A172 (cell line): ENCODE results near the gene ARPC2. TPM values are rescaled to one million over a fixed set of nuclear protein-coding genes. Genes with fewer than 3 reads are reported as not detected.
"Not testable (repeated sequence)": the region's sequence is repeated elsewhere in the genome, so short reads cannot be mapped to it uniquely, and the experiment has no call there.

Experiments used
- DNase-seq: peaks from one replicate; pipeline ENCODE4 v3.0.0-alpha.2; 2015; ENCODE audit warnings: low spot score
- total RNA-seq: library from RNA; depleted of rRNA; stranded (reverse); fragments of >200 nt; shearing (Covaris generic); gene quantifications from 2 replicates; pipeline ENCODE4 v1.2.3, GENCODE V29; 2014

ARPC2 gene
- total RNA-seq, 1 experiment from 2014 or later, result 489 TPM

DNA sequence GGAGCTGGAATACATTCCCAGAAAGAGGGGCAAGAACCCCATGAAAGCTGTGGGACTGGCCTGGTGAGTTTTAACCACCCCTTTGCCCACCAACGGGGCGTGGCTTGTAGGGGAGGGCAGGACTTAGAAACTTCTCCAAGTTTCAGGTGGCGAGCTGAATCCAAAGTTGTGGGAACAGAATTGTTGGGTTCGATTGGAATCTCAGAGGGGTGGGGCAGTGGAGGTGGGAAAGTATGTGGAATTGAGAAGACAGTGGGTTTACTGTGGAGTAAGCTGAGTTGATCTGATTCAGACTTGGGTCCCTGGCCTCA, 54.5 kb downstream of the ARPC2 start:
- DNase-seq, result no peak

DNA sequence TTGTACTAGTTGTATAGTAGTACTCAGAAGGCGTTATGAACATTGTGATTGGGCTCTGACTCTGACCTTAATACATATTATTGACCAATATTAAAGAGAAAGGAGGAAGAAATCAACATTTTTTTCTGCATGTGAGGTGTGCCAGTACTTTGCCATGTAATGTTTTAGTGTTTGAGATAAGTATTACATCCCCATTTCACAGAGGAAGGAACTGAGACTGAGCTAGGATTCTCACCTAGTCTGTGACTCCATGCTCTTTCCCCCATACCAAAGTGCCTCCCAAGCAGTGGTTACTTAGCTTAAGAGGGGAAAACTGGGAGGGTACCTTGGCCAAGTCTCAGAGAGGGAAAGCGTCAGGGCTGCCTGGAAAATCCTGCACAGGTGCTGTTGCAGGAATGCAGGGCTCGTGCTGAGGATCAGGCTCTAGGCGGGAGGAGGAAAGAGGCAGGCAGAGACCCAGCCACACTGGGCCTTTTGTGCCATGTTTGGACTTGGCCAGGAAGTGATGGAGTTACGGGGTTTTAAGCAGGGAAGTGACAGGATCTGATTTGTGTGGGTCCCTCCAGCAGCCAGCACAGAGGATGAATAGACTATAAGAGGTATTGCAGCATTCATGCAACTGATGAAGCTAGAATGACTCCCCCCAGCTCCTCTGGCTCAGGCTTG, 55.0 kb downstream of the ARPC2 start:
- no peak for DNase-seq

DNA sequence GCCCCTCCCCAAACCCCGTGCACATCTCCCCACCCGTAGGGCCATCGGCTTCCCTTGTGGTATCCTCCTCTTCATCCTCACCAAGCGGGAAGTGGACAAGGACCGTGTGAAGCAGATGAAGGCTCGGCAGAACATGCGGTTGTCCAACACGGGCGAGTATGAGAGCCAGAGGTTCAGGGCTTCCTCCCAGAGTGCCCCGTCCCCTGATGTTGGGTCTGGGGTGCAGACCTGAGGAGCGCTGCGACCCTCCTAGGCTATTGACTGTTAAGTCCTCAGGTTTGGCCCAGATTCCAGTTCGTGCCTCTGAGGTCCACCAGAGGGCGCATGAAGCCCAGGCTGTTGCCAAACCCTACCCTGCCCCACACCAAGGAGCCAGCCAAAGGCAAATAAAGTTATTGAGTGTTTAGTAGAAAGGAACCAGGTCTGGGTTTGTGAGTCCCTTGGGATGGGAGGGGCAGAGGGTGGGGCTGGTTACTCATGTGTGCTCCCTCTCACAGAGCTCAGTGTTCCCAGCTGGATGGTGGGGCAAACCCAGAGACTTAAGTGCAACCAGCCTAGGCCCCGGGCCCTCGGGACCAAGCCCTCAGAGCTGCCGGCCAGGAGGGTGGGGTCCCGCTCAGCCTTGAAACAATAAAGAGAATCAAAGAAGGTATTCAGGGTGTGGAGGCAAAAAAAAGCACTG, 55.7 kb downstream of the ARPC2 start:
- DNase-seq, result peak; percentile 95

DNA sequence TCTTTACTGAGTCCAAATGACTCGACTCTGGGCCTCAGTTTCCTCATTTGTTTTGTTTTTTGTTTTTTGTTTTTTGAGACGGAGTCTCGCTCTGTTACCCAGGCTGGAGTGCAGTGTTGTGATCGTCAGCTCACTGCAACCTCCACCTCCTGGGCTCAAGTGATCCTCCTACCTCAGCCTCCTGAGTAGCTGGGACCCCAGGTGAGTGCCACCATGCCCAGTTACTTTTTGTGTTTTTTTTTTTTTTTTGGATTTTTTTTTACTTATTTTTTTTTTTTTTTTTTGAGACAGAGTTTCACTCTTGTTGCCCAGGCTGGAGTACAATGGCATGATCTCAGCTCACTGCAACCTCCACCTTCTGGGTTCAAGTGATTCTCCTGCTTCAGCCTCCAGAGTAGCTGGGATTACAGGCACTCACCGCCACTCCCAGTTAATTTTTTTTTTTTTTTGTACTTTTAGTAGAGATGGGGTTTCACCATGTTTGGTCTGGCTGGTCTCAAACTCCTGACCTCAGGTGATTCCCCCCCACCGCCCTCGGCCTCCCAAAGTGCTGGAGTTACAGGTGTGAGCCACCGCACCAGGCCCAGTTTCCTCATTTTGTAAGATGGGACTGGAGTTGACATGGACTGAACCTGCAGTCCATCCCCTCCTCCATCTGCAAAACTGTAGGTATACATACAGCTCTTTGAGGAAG, 56.4 kb downstream of the ARPC2 start:
- not testable (repeated sequence) for DNase-seq

DNA sequence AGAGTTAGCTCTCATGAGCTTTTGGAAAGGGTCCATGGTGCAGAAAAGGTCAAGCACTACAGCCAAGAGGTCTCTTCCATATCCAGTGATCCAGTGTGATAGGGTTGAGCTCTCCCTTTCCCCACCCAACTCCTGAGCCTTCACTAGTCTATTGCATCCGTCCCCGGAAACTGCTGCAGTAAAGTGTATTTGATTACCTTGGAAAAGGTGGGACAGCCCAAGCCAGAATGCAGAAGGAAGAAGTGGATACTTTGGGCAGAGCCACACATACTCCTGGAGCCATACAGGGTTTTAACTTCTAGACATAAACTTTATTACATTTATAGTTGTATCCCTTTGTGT, 56.9 kb downstream of the ARPC2 start:
- no peak for DNase-seq

DNA sequence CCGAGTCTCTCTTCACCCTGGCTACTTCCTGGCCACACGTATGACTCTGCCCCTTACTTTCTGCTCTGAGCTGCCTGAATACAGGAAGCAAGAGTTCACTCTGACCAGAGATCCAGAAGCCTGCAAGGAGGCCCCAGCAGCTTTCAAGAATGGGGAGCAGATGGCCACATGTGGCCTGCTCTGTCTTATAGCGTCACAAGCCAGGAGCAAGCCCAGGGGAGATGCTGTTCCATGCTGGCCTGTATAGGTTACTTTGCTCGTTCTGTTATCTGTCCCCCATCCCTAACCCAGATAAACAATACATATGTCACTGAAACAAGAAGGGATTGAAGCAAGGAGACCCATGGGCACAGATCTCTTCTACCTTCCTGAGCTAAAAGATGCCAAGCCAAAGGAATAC, 57.6 kb downstream of the ARPC2 start:
- DNase-seq, result no peak

DNA sequence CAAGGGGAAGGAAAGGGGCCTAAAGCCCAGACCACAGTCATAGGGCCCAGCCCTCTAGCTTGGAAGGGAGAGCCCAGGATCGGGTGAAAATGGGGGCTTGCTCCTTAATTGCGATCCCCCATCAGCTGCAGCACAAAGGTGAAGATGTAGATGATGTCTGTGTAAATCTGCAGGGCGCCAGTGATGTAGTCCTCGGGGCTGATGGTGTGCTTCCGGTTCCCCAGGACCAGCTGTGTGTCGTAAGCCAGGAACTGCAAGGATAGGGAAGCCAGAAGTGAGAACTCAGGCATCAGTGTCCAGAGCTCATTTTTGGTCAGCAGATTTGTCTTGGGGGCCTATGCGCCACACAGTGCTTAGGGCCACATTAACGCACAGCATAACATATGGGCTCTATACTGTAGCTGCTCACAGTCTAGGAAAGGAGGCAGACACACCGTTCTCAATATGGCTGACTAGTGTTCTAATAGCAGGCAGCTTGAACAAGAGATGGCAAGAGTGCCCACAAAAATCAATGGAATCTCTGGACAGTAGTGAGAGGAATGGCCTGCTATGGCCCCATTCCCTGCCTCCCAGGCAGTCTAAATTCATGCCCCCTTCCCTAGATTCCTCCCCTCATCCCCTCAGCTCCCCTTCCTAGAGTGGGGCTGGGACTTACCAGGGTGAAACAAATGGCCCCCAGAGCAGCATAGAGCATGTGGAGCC, 58.5 kb downstream of the ARPC2 start:
- DNase-seq, result no peak

DNA sequence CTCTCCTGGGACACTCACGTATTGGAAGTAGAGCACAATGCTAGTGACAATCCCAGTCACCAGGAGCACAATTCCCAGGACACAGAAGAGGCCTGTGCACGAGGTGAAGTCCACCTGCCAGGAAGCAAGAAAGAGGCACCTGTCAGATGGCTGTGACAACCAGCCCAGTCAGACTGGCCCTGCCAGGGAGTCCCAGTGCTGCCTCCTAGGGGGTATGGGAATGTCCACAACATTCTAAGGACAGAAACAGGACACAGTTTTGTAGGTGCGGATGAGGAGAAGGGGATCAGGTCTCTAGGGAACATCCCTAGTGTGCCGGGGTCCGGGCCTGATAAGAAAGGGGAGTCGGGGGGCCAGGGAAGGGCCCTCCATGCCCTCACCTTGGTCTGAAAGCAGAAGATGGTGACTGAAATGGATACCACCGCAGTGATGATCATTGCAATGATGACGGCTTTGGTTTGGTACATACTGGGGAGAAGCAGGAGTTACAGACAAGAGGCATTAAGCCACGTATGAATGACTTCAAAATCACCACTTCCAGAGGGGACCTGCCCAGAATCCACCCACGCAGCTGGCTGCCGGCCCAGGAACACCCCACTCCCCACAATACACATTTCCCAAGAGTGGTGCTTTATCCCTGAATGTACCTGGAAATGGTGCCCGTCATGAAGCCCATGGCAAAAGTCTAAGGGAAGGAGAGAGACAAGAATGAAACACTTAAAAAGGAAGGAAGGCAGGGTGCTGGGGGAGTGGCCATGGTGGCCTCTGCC, 60.2 kb downstream of the ARPC2 start:
- DNase-seq, result no peak

DNA sequence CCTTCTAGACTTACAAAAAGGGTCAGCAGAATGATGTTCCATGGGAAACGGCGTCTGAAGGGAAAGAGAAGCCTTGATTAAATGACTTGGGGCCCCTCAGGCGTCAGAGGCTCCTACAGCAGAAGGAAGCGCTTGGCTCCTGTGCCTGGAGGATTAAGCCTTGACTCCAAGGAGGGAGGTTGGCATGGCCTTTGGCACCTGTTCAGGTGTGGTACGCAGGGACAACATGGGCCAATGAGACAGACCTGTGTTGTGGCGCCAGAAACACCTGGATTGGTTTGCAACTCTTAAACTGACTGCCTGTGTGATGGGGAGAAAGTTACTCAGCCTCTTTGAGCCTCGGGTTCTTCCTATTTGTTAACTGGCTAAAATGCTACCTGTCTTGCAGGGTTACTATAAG, 60.9 kb downstream of the ARPC2 start:
- DNase-seq, result no peak

DNA sequence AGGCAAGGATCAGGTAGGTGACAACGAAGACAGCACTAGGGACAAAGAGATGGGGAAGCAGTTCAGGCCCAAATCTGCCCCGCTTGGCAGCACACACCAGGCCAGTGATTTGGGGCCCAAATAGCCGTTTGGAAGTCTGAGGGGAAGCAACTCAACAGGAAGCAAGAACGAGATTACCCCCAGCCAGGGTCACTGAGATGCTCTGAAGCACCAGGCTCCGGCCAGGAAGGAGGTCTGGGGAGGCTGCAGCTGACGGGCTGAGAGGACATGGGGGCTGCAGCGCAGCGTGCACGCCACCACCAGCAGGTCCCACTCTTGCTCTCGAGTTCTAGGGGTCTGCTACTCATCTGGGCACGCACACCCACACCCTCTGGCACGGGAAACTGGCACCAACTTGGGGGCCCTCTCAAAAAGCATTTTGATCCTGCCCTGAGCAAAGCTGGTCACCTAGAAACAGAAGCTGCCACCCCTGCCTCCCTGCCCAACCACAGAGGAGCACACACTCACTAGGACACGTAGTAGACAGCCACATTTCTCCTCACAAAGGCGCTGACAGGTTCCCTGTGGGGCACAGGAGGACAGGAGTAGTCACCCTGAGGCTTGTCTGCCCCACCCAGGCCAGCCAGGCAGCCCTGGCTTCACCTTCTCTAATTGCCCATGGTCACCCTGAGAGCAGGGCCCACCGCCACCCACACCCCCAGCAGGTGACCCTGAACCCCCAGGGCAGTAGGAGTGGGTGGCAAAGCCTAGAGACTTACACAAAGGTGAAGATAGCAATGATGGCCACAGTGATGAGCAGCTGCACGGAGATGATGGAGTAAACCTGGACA, 61.8 kb downstream of the ARPC2 start:
- DNase-seq, result no peak

DNA sequence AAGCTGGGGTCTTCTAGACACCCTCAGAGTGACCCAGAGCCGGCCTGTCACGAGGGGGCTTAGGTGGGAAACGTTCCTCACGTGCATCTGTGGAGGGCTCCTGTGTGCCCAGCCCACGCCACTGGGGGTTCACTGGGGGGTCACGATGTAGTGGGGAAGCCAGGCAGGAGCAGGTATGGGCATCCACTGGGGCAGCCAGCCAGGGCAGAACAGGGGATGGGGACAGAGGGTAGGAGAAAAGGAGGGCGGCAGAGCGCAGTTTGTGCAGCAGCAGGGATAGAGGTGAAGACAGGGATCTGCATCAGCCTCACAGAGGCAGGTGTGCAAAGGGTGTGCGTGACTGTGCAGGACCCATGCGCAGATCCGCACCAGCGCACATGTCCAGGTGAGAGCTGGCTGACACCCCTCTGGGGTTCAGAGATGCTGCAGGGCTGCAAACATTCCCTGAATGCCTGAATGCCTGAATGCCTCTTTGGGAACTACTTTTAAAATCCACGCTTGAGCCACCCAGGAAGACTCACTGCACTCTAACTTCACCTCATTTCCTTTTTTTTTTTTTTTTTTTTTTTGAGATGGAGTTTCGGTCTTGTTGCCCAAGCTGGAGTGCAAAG, 63.4 kb downstream of the ARPC2 start:
- DNase-seq, result no peak

DNA sequence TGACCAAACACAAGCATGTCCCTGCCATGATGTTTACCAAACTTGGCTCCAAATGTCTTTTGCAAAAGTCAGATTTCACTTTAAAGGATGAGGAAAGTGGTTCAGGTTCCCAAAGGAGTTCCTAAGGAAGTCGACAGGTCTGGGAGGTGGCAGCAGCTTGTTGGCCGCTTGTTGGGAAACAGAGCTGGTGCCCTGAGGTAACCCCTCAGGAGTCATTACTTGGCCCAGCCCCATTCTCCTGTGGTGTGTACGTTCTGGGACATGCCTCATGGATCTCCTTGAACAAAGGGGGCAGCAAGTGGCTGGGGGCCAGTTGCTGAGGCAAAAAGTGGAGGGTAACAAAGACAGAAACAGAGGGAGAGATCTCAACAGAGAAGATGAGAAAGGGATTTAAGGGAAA, 64.5 kb downstream of the ARPC2 start:
- DNase-seq, result no peak

DNA sequence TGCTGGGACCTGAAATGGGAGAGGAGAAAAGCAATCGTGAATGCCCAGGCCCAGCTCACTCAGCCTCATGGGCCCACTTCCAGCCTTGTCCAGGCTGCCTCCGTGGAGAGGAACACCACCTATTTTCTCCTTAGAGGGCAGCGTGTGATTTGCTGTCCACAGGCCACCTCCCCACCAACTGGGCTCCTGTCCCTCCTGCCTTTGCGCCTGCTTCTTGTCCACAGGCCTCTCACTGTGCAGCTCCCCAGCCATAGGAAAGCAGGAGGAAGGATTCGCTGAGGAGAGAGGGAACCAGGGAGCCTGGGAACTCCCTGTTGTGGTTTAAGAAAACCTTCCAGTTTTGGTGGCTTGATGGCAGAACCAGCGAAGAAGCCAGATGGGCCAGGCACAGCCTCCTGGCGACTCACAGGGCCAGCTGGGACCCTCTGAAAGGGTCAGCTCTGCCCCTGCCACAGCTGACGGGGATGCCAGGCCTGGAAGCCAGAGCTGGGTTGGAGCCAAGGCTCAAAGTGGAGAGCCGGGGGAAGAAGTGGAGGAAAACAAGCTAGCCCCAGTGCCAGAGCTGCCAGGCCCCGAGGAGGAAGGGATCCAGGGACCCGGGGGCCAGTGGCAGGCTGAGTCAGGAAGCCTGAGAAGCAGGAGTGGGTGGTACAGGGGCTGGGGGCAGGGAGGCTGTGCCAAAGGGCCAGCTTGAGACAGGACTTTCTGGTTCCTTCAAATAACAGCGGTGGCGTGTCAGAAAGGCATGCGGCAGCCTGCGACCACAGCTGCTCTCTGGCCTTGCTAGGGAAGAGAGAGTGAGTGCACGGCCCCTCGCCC, 65.4 kb downstream of the ARPC2 start:
- DNase-seq, result no peak

DNA sequence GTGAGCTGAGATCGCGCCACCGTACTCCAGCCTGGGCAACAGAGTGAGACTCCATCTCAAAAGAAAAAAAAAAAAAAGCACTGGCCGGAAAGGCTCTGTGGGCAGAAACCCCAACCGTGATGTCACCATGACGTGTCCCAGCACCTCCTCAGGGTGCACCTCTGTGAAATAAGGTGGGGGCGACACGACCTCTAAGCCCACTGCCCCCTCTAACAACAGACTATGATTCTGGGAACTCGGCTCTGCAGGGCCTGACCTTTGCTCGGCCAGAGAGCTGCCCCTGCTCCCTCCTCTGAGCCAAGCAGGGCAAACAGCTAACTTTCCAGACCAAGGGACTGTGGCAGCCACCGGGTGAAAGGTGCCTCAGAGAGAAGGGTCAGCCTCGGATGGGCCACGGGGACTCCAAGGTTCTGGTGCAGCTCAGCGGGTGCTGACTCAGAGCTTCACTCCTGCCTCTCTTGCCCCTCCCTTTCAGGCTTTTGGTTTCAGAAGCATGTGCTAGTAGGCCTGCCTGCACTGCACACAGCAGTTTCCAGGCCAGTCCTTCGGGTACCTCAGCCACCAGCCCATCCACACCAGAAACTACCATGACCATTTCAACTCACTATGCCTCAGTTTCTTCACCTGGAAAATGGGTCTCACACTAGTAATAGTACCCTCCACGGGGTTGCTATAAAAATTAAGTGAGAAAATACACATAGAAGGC, 67.3 kb downstream of the ARPC2 start:
- peak; percentile 74 for DNase-seq

DNA sequence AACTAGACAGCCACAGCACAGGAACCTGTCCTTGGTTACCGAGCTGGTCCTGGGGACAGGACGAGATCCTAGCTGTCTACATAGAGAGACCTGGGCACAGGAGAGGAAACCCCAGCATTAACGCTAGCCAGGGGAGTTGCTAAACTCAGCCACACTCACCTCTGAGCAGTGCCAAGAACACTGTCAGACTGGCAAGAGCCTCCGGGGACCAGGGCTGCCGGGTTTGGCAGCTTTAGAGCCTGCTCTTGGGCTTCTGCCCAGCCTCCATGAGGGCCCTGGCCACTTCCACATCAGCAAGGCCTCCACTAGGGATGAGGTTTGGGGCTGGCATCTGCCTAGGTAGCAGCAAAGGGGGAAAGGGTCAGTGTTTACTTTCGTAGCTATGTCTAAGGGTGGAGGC, 68.6 kb downstream of the ARPC2 start:
- no peak for DNase-seq

DNA sequence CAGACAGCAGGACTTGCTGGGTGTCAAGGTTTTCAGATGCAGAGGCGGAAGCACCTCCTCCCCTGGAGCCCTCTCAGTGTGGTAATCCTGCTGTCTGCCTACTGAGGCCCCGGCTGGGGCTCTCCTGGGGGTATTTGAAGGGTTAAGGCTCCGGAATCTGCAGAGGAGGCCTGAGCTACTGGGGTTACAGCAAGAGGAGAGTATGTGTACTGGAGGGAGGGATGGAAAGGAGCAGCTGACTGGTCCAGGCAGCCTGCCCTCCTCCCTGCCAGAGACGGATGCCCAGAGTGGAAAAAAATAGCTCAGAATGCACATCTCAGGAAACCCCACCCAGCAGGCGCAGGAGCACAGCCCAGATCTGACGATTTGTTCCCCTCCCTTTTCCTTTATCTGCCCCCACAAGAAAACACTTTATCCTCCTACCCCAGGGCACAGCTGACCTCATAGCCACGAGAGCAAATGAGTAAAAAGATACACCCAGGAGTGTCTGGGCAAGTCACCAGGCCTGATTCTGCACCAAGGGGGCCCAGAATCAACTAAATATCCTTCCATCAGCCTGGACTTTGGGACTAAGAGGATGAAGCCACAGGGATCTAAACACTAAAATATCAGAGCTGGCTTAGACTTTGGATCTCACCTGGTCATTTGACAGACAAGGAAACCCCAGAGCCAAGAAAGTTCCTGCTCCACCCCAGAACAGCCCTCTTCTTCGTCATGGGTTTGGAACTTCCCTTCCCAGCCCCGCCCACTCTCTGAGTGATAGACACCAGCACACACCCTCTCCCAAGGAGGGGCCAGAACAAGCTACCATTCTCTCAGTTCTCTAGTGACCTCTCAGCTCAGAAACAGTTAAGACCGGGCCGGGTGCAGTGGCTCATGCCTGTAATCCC, 69.8 kb downstream of the ARPC2 start:
- peak; percentile 99 for DNase-seq

DNA sequence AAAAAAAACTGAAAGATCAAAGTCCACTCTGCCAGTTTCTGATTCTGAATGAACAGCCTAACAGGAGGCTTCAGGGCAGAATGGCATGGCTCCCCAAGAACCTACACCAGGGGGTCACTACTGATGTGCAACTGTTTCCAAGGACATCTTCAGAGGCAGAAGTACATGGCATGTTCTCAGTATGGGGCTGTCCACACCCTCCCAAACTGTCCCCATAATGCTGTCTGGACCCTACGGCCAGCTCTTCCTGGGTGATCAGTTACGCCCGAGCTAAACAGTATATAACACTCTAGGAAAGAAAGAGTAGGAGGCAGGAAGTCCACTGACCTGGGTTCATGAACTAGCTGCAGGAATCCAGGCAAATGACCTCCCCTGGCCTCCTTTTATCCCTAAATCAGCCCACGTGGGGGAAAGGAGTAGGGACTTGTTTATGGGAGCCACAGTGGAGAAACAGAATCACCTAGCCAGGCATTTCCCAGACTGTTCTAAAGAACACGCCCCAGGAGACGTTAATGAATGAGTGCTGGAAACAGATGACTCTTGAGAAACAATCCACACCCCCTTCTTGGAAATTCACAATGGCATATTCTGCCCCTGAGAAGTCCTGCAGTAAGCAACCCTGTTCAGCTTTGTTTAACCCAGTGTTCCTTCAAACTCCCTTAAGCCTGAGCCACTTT, 72.8 kb downstream of the ARPC2 start:
- no peak for DNase-seq
